ENCODE results near the gene FUOM. TPM values are rescaled to one million over a fixed set of nuclear protein-coding genes. Genes with fewer than 3 reads are reported as not detected.

The FUOM gene
- polyA plus RNA-seq, 1 donor from 2014 or later, result not detected

- Histone ChIP-seq H3F3A (ENCODE audit: insufficient read depth, low read length, poor library complexity, severe bottlenecking) (no peaks in the 10 kb centered on the region), H3K27me3 (ENCODE audit: insufficient read depth, low read depth, low read length) (no peaks in the 10 kb centered on the region), H4K20me1 (ENCODE audit: insufficient read depth) (no peaks in the 10 kb centered on the region), H3K4me2 (ENCODE audit: low read length) (no peak overlapping the region), H3K36me3 (ENCODE audit: insufficient read depth, low read length) (peaks cover 8% of the 10 kb centered on the region), H3K9me3 (ENCODE audit: low read length) (no peaks in the 10 kb centered on the region), H3K79me2 (replicated peaks; ENCODE audit: insufficient read depth, low read length) (peaks cover 25% of the 10 kb centered on the region), H3K9me2 (ENCODE audit: insufficient read depth, low read length) (no peaks in the 10 kb centered on the region), H2AFZ (ENCODE audit: low read depth, low read length) (no peak overlapping the region), H3K4me3 (ENCODE audit: low read length) (no peak overlapping the region), H3K27ac (ENCODE audit: low read length) (no peak overlapping the region), H3K9ac (ENCODE audit: low read length) (no peak overlapping the region)
- TF ChIP-seq EP300 (conservative IDR thresholded peaks at IDR 0.05; ENCODE audit: poor library complexity, severe bottlenecking) (no peak), REST (IDR thresholded peaks at IDR 0.05; ENCODE audit: borderline replicate concordance) (no peak), TAF1 (IDR thresholded peaks at IDR 0.05; ENCODE audit: low read depth) (no peak), MXI1 (conservative IDR thresholded peaks at IDR 0.05; ENCODE audit: poor library complexity, severe bottlenecking) (no peak), CTCF (IDR thresholded peaks at IDR 0.05; ENCODE audit: poor library complexity, severe bottlenecking) (no peak), EZH2 (IDR thresholded peaks at IDR 0.05; ENCODE audit: borderline replicate concordance, insufficient read depth, low read length, poor library complexity, severe bottlenecking) (no peak), POLR2AphosphoS5 (IDR thresholded peaks at IDR 0.05) (no peak), SMC3 (conservative IDR thresholded peaks at IDR 0.05; ENCODE audit: poor library complexity) (no peak), RAD21 (conservative IDR thresholded peaks at IDR 0.05) (no peak)
These were observed 47.5 kb upstream of the FUOM start for GRCh38 chr10:133405272-133405671.

GRCh38 chr10:133403784-133404183 is 46.0 kb upstream of the FUOM start:
- Histone ChIP-seq H4K20me1 (ENCODE audit: insufficient read depth) (no peaks in the 10 kb centered on the region), H3K4me3 (ENCODE audit: low read length) (no peak overlapping the region), H3K79me2 (replicated peaks; ENCODE audit: insufficient read depth, low read length) (peaks cover 16% of the 10 kb centered on the region), H3K36me3 (ENCODE audit: insufficient read depth, low read length) (no peaks in the 10 kb centered on the region), H3F3A (ENCODE audit: insufficient read depth, low read length, poor library complexity, severe bottlenecking) (no peaks in the 10 kb centered on the region), H2AFZ (ENCODE audit: low read depth, low read length) (no peak overlapping the region), H3K9me3 (ENCODE audit: low read length) (no peaks in the 10 kb centered on the region), H3K9me2 (ENCODE audit: insufficient read depth, low read length) (no peaks in the 10 kb centered on the region), H3K9ac (ENCODE audit: low read length) (no peak overlapping the region), H3K27ac (ENCODE audit: low read length) (no peak overlapping the region), H3K4me2 (ENCODE audit: low read length) (no peak overlapping the region), H3K27me3 (ENCODE audit: insufficient read depth, low read depth, low read length) (no peaks in the 10 kb centered on the region)
- TF ChIP-seq MXI1 (conservative IDR thresholded peaks at IDR 0.05; ENCODE audit: poor library complexity, severe bottlenecking) (no peak), CTCF (IDR thresholded peaks at IDR 0.05; ENCODE audit: poor library complexity, severe bottlenecking) (no peak), EZH2 (IDR thresholded peaks at IDR 0.05; ENCODE audit: borderline replicate concordance, insufficient read depth, low read length, poor library complexity, severe bottlenecking) (no peak), POLR2AphosphoS5 (IDR thresholded peaks at IDR 0.05) (no peak), TAF1 (IDR thresholded peaks at IDR 0.05; ENCODE audit: low read depth) (no peak), RAD21 (conservative IDR thresholded peaks at IDR 0.05) (no peak), EP300 (conservative IDR thresholded peaks at IDR 0.05; ENCODE audit: poor library complexity, severe bottlenecking) (no peak), REST (IDR thresholded peaks at IDR 0.05; ENCODE audit: borderline replicate concordance) (no peak), SMC3 (conservative IDR thresholded peaks at IDR 0.05; ENCODE audit: poor library complexity) (no peak)

Measured in neural cell (in vitro differentiated cells).